ENCODE results near the gene SIL1. TPM values are rescaled to one million over a fixed set of nuclear protein-coding genes. Genes with fewer than 3 reads are reported as not detected.

Gene SIL1
- total and polyA plus RNA-seq, 9 of the 15 experiments (the other 6 are each of a cell fraction or from before 2014, with no cell fraction given): 1.3 to 30.5 (median 18.1) TPM

GRCh38 chr5:139197710-139198669, at the start of gene SIL1 (continued):
- TF ChIP-seq, protein P1, sequence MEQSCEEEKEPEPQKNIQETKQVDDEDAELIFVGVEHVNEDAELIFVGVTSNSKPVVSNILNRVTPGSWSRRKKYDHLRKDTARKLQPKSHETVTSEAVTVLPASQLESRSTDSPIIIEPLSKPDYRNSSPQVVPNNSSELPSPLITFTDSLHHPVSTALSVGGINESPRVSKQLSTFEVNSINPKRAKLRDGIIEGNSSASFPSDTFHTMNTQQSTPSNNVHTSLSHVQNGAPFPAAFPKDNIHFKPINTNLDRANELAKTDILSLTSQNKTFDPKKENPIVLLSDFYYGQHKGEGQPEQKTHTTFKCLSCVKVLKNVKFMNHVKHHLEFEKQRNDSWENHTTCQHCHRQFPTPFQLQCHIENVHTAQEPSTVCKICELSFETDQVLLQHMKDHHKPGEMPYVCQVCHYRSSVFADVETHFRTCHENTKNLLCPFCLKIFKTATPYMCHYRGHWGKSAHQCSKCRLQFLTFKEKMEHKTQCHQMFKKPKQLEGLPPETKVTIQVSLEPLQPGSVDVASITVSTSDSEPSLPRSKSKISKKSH (CRISPR knock-in tag; IDR thresholded peaks at IDR 0.05): 0 out of 2 replicates have a peak, but pooled peaks have one; percentile 26
- no peak for TF ChIP-seq ETV6 (IDR thresholded peaks at IDR 0.05; ENCODE audit: borderline replicate concordance in 1 of 2, low read depth in 2 of 2, low read length in 1 of 2)
- no peak for TF ChIP-seq ETV6 (CRISPR knock-in tag; IDR thresholded peaks at IDR 0.05; ENCODE audit: borderline replicate concordance)
- no peak for TF ChIP-seq NCOA2 (IDR thresholded peaks at IDR 0.05; ENCODE audit: partially characterized antibody in 2 of 2)
- TF ChIP-seq, protein P2, sequence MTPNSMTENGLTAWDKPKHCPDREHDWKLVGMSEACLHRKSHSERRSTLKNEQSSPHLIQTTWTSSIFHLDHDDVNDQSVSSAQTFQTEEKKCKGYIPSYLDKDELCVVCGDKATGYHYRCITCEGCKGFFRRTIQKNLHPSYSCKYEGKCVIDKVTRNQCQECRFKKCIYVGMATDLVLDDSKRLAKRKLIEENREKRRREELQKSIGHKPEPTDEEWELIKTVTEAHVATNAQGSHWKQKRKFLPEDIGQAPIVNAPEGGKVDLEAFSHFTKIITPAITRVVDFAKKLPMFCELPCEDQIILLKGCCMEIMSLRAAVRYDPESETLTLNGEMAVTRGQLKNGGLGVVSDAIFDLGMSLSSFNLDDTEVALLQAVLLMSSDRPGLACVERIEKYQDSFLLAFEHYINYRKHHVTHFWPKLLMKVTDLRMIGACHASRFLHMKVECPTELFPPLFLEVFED (CRISPR knock-in tag; conservative IDR thresholded peaks at IDR 0.05): no peak
- peak; percentile 77; the same call in 1 of the 2 replicates for TF ChIP-seq ERF (CRISPR knock-in tag; IDR thresholded peaks at IDR 0.05)
- no peak for TF ChIP-seq ZNF740 (CRISPR knock-in tag; IDR thresholded peaks at IDR 0.05)
- no peak; a peak in 1 of 4 replicates for TF ChIP-seq ZNF740 (tag; IDR thresholded peaks at IDR 0.05)
- TF ChIP-seq, protein P3, sequence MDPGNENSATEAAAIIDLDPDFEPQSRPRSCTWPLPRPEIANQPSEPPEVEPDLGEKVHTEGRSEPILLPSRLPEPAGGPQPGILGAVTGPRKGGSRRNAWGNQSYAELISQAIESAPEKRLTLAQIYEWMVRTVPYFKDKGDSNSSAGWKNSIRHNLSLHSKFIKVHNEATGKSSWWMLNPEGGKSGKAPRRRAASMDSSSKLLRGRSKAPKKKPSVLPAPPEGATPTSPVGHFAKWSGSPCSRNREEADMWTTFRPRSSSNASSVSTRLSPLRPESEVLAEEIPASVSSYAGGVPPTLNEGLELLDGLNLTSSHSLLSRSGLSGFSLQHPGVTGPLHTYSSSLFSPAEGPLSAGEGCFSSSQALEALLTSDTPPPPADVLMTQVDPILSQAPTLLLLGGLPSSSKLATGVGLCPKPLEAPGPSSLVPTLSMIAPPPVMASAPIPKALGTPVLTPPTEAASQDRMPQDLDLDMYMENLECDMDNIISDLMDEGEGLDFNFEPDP (CRISPR knock-in tag; IDR thresholded peaks at IDR 0.05): no peak
- TF ChIP-seq ZKSCAN1 (IDR thresholded peaks at IDR 0.05; ENCODE audit: low read depth, low read length): no peak
- TF ChIP-seq, protein P4, sequence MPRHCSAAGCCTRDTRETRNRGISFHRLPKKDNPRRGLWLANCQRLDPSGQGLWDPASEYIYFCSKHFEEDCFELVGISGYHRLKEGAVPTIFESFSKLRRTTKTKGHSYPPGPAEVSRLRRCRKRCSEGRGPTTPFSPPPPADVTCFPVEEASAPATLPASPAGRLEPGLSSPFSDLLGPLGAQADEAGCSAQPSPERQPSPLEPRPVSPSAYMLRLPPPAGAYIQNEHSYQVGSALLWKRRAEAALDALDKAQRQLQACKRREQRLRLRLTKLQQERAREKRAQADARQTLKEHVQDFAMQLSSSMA (CRISPR knock-in tag; IDR thresholded peaks at IDR 0.05): no peak
- peak; percentile 89 for TF ChIP-seq SMAD4 (CRISPR knock-in tag; conservative IDR thresholded peaks at IDR 0.05)
- no peak for TF ChIP-seq DDX20 (tag; IDR thresholded peaks at IDR 0.05; ENCODE audit: low read depth)
- TF ChIP-seq E2F6 (IDR thresholded peaks at IDR 0.05; ENCODE audit: borderline replicate concordance in 1 of 2, extremely low read depth in 1 of 2, insufficient read depth in 1 of 2, insufficient read length in 1 of 2, low read depth in 1 of 2, low read length in 1 of 2, poor library complexity in 1 of 2, severe bottlenecking in 1 of 2): peak in 1 of 2 experiments; percentile 76
- no peak for TF ChIP-seq GTF2A2 (tag; IDR thresholded peaks at IDR 0.05)
